Brain microvascular endothelial cell (primary cell): ENCODE results near the gene SELENOV.

Experiments used
- DNase-seq: peaks from one replicate; pipeline ENCODE4 v3.0.0-alpha.2; 2020
- H3K27ac ChIP-seq: fragments of 250-450 bp; sonication (Bioruptor Pico); 2 replicates; pipeline ENCODE4 v1.5.1; 2020; ENCODE audit warnings: mild to moderate bottlenecking, moderate library complexity
- H3K27me3 ChIP-seq: fragments of 250-450 bp; sonication (Bioruptor Pico); replicated peaks from 2 replicates; pipeline ENCODE4 v1.5.1; 2020; ENCODE audit warnings: mild to moderate bottlenecking
- H3K36me3 ChIP-seq: fragments of 250-450 bp; sonication (Bioruptor Pico); replicated peaks from 2 replicates; pipeline ENCODE4 v1.5.1; 2020; ENCODE audit warnings: mild to moderate bottlenecking
- H3K4me3 ChIP-seq: 2 replicates; pipeline ENCODE4 v1.5.1; 2011; ENCODE audit warnings: low read depth, mild to moderate bottlenecking, control low read depth, low read length, moderate library complexity
- CTCF ChIP-seq: IDR thresholded peaks from 2 replicates; pipeline ENCODE4 v1.5.1; 2011; ENCODE audit warnings: low read depth, mild to moderate bottlenecking, moderate library complexity, low read length, control low read depth, inconsistent platforms; ENCODE audit errors: missing control alignments
- in situ Hi-C: cut with HindIII; loops from 2 replicates; pipeline ENCODE4 v1.10.0; 2017; ENCODE audit warnings: low sequenced_read_pairs, low pct_ligation_motif_present

The SELENOV gene

GRCh38 chr19:39500543-39500942 lies 14.4 kb upstream of the SELENOV start:
- no peak for DNase-seq
- Histone ChIP-seq H3K27ac (no peak overlapping the region), H3K27me3 (peaks cover 15% of the 10 kb centered on the region), H3K36me3 (no peaks in the 10 kb centered on the region), H3K4me3 (no peak overlapping the region)
- no peak for TF ChIP-seq CTCF
- in situ Hi-C loops, result no loop called here

DNA sequence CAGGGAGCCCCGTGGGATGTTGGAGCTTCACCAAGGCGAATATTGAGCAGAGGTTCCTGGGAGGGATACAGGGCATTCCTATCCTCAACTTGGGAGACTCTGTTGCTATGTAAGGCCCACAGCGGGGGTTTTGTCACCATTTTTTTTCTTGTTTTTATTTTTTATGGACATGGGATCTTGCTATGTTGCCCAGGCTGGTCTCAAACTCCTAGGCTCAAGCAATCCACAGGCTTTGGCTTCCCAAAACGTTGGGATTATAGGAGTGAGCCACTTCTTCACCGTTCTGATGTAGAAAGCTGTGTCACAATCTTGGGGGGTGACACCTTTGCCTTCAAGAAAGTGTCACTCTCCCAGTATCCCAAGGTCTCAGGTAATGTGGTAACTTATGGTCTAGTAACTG lies 13.6 kb upstream of the SELENOV start:
- in situ Hi-C loops, result no loop called here
- DNase-seq, result no peak
- Histone ChIP-seq H3K27ac (no peak overlapping the region), H3K27me3 (peaks cover 15% of the 10 kb centered on the region), H3K36me3 (no peaks in the 10 kb centered on the region), H3K4me3 (no peak overlapping the region)
- TF ChIP-seq CTCF, result no peak

DNA sequence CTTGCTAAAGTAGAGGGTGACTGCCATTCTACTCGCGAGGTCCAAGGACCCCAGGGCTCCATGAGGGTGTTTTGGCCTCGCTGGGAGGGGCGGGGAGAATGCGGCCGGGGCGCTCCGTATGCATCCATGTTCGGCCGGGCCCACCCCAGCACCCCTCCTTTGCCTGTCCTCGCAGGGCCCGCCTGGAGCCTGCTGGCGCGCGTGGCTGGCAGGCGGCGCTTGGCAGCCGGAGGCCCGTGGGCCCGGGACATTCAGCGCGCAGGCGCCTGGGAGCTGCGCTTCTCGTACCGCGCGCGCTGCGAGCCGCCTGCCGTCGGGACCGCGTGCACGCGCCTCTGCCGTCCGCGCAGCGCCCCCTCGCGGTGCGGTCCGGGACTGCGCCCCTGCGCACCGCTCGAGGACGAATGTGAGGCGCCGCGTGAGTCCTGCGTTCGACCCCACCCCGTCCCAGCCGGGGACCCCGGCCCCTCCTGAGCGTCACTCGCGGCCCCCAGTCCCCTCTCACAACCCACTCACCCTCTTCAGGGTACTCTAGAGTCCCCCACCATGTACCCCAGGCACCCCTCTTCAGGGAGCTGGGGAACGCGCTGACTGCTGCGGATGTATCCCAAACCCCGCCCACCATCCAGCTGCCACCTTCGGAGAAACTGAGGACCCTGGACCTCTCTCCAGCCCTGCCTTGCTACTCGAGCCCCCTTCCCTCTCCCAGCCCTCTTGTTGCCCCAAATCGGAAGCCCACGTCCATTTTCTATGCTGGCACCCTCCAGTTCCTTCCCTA lies 12.1 kb upstream of the SELENOV start:
- Histone ChIP-seq H3K27ac (no peak overlapping the region), H3K36me3 (no peaks in the 10 kb centered on the region), H3K4me3 (no peak overlapping the region), H3K27me3 (peaks cover 15% of the 10 kb centered on the region)
- in situ Hi-C loops, result no loop called here
- peak; percentile 51 for TF ChIP-seq CTCF
- no peak for DNase-seq

DNA sequence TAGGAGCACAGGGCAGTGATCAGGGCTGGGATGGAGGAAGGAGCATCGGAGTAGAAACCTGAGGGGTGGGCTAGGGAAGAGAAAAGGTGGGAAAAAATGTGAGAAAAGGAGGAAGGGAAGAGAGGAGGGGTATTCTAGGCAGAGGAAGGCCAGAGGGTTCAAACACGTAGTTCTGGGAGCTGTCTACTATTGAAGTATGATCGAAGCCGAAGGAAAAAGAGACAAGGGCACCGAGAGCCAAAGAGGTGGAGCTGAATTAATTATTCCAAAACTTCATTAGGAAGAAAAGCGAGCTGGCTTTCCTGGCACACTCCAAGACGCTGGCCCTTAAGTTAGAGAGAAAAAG lies 8.4 kb upstream of the SELENOV start:
- Histone ChIP-seq H3K27me3 (no peaks in the 10 kb centered on the region), H3K36me3 (no peaks in the 10 kb centered on the region), H3K4me3 (peak overlapping the region; percentile 59), H3K27ac (no peak overlapping the region)
- in situ Hi-C loops, result no loop called here
- no peak for DNase-seq
- TF ChIP-seq CTCF, result no peak

GRCh38 chr19:39506944-39507714 lies 7.8 kb upstream of the SELENOV start:
- Histone ChIP-seq H3K36me3 (no peaks in the 10 kb centered on the region), H3K4me3 (peak overlapping the region; percentile 59), H3K27me3 (no peaks in the 10 kb centered on the region), H3K27ac (no peak overlapping the region)
- DNase-seq, result peak; percentile 41
- in situ Hi-C loops, result no loop called here
- TF ChIP-seq CTCF, result no peak
